Common myeloid progenitor, CD34-positive (primary cell): ENCODE data around the gene MED23.

Experiments used
- CTCF ChIA-PET: fragments of 350-600 bp; sonication (Branson Sonifier 250); formaldehyde crosslinking; loops from one replicate; lab custom pipeline; 2021; ENCODE audit warnings: antibody characterized with exemption; lab: Charles Lee
- POLR2A ChIA-PET: fragments of 350-600 bp; sonication (Branson Sonifier 250); formaldehyde crosslinking; loops from one replicate; lab custom pipeline; 2021; ENCODE audit warnings: antibody characterized with exemption; lab: Charles Lee
- DNase-seq, 3 donors: peaks; one replicate each; pipeline versions ENCODE4 v3.0.0 to v3.0.0-alpha.2; 2013
- H3K27ac ChIP-seq, 2 experiments: 1 replicate in 1 of 2; 2 replicates in 1 of 2; pipeline ENCODE4 v1.7.0; 2013; ENCODE audit warnings: inconsistent platforms in 2 of 2, low read length in 2 of 2, mild to moderate bottlenecking in 2 of 2, low read depth in 1 of 2, moderate library complexity in 1 of 2; ENCODE audit not compliant: severe bottlenecking in 2 of 2, insufficient read depth in 1 of 2, poor library complexity in 1 of 2
- H3K27me3 ChIP-seq, 5 experiments: replicated peaks in 2 of 5; 1 replicate in 3 of 5; 2 replicates in 2 of 5; pipeline versions ENCODE4 v1.6.1 to v1.7.0; 2013; ENCODE audit warnings: low read length in 4 of 5, mild to moderate bottlenecking in 2 of 5, moderate library complexity in 2 of 5, inconsistent platforms in 1 of 5; ENCODE audit not compliant: insufficient read depth in 5 of 5, control insufficient read depth in 4 of 5
- H3K36me3 ChIP-seq, 4 experiments: 1 replicate in 2 of 4; 2 replicates in 2 of 4; pipeline versions ENCODE4 v1.6.1 to v1.7.0; 2013; ENCODE audit warnings: low read length in 3 of 4, control low read depth in 1 of 4, mild to moderate bottlenecking in 1 of 4; ENCODE audit not compliant: control insufficient read depth in 4 of 4, insufficient read depth in 4 of 4
- H3K4me1 ChIP-seq, 4 experiments: 1 replicate in 3 of 4; 2 replicates in 1 of 4; pipeline versions ENCODE4 v1.6.1 to v1.7.1; 2013; ENCODE audit warnings: low read length in 3 of 4, mild to moderate bottlenecking in 3 of 4, control low read depth in 1 of 4, inconsistent platforms in 1 of 4, moderate library complexity in 1 of 4; ENCODE audit not compliant: control insufficient read depth in 4 of 4, insufficient read depth in 4 of 4; ENCODE audit errors: control extremely low read depth in 1 of 4
- H3K4me3 ChIP-seq, 7 experiments: 1 replicate in 4 of 7; 2 replicates in 3 of 7; pipeline versions ENCODE4 v1.5.1 to v1.7.0; 2013; ENCODE audit warnings: mild to moderate bottlenecking in 7 of 7, low read length in 6 of 7, moderate library complexity in 6 of 7, inconsistent platforms in 2 of 7, low read depth in 2 of 7, control low read depth in 1 of 7; ENCODE audit not compliant: insufficient read depth in 4 of 7, control insufficient read depth in 1 of 7; ENCODE audit errors: extremely low read depth in 1 of 7
- H3K9me3 ChIP-seq, 5 experiments: 1 replicate in 4 of 5; 2 replicates in 1 of 5; pipeline versions ENCODE4 v1.6.1 to v1.7.1; 2013; ENCODE audit warnings: low read length in 4 of 5, mild to moderate bottlenecking in 2 of 5, inconsistent platforms in 1 of 5, low read depth in 1 of 5, moderate library complexity in 1 of 5; ENCODE audit not compliant: control insufficient read depth in 4 of 5, insufficient read depth in 2 of 5; ENCODE audit errors: control extremely low read depth in 1 of 5
- WGBS: methylation state at CpG from one replicate; pipeline ENCODE4 v1.1.5; 2013; ENCODE audit not compliant: insufficient coverage; 5-methylcytosine and 5-hydroxymethylcytosine counted together

Gene MED23

DNA sequence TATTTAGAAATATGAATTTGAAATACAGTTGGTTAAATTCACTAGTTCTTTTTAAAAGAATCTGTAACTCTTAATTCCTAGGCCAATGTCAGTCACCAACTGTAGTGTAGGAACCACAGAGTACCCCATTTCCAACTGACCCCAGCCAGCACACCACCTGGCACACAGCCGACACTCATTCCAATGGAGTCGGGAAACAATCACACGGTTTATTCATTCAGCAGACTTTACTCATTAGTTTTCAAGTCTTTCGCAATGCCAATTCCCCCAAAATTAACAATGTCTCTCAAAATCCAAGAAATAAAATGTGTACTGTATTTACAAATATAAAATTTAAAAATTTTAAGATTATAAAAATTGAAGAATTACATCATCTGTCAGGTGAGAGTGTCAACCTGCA lies 41.5 kb downstream of the MED23 start:
- peaks cover 17 to 77% (median 42%) of the 10 kb centered on the region in 4 experiments for H3K36me3 ChIP-seq
- H3K27ac ChIP-seq: no peak overlapping the region
- DNase-seq: no peak
- H3K27me3 ChIP-seq: no peaks in the 10 kb centered on the region
- WGBS: 100% methylated on average over 1 of the region's 4 CpGs
- H3K4me3 ChIP-seq: no peak overlapping the region
- no peaks in the 10 kb centered on the region for H3K4me1 ChIP-seq
- ChIA-PET POLR2A (no interaction called here), CTCF (no interaction called here)
- no peaks in the 10 kb centered on the region for H3K9me3 ChIP-seq

DNA sequence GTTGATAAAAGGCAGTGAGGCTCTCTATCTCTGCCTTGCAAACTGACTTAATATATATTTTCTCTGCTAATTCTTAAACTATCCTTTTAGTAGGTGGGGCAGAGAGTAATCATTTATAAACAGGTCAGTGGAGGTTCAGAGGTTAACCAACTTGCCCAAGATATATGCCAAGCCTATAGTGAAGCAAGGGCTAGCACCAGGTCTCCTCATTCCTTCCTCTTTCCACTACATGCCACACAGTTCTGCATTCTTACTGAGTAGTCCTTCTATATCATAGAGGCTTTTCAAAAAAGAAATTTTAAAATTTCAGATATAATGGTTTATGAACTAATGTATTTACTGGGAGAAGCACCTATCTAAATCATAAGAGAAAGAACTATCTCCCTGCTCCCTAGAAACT lies 46.5 kb downstream of the MED23 start:
- POLR2A ChIA-PET: no interaction called here

DNA sequence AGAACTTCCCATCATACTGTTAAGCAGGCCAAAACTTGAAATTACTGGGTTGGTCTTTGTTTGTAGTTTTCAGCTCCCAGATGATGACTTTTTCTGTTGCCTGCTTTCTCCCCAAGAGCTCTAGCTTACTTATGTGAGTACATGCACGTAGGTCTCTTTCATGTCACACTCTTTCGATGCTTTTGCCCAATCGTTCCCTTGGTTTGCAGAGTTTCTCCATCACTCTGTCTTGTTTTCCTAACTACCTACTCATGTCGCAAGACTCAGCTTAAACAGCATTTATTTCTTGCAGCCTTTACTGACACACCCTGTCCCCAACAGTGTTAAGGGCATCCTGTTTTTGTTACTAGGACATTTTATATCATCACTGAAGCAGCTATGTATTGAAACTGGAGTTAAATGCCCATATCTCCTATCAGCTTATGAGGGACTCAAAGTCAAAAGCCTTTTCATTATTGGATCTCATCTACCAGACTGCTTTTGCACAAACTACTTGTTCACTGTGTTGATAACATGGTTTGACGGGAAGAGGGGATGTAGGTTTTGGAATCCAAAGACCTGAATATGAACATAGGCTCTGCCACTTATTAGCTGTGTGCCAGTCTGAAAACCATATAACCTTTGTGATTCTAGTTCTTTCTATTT lies 52.1 kb downstream of the MED23 start:
- Histone ChIP-seq H3K4me3 (peak overlapping the region in 1 of 7 experiments; percentile 8), H3K4me1 (no peaks in the 10 kb centered on the region), H3K27ac (no peak overlapping the region), H3K27me3 (no peaks in the 10 kb centered on the region), H3K9me3 (no peaks in the 10 kb centered on the region), H3K36me3 (peaks cover 7 to 33% (median 22%) of the 10 kb centered on the region in 4 experiments)
- POLR2A ChIA-PET: no interaction called here
- DNase-seq: no peak
- WGBS: 98% methylated on average over 5 of the region's 5 CpGs
- CTCF ChIA-PET: interaction anchor here (1.1 kb wide), 1 partner anchor 16 kb away, joined by 3 read pairs; no protein-coding TSS in a partner anchor

More for the DNA sequence above, 46.5 kb downstream of the MED23 start:
- no peaks in the 10 kb centered on the region for H3K4me1 ChIP-seq
- H3K9me3 ChIP-seq: no peaks in the 10 kb centered on the region
- CTCF ChIA-PET: interaction anchor here (1.0 kb wide), 1 partner anchor 10 kb away, joined by 3 read pairs; no protein-coding TSS in a partner anchor
- H3K27ac ChIP-seq: no peak overlapping the region
- H3K27me3 ChIP-seq: no peaks in the 10 kb centered on the region
- DNase-seq: no peak
- H3K4me3 ChIP-seq: no peak overlapping the region
- H3K36me3 ChIP-seq: peaks cover 6 to 63% (median 34%) of the 10 kb centered on the region in 4 experiments

DNA sequence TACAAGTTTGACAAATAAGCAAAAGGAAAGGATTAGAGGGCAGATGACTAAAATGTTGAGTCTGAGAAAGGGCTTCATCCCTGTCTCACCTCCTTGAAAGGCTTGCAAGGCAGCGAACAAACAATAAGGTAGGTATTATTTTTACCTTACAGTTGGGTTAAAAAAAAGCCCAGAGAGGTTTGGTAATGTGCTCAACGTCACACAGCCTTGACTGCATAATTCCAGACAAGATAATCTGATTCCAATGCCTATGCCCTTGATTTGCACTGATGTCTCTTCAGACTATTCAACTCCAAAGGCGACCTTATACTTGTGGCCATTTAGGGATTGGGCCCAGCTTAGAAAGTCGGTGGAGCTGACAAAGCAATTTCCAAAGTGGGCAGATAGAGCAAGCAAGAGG lies 53.4 kb downstream of the MED23 start:
- Histone ChIP-seq H3K4me3 (peak overlapping the region in 1 of 7 experiments; percentile 51), H3K36me3 (peaks cover 6 to 29% (median 16%) of the 10 kb centered on the region in 4 experiments), H3K4me1 (no peaks in the 10 kb centered on the region), H3K9me3 (no peaks in the 10 kb centered on the region), H3K27ac (no peak overlapping the region), H3K27me3 (no peaks in the 10 kb centered on the region)
- DNase-seq: no peak
- 100% methylated on average over 4 of the region's 4 CpGs for WGBS
- CTCF ChIA-PET: no interaction called here
- POLR2A ChIA-PET: no interaction called here

DNA sequence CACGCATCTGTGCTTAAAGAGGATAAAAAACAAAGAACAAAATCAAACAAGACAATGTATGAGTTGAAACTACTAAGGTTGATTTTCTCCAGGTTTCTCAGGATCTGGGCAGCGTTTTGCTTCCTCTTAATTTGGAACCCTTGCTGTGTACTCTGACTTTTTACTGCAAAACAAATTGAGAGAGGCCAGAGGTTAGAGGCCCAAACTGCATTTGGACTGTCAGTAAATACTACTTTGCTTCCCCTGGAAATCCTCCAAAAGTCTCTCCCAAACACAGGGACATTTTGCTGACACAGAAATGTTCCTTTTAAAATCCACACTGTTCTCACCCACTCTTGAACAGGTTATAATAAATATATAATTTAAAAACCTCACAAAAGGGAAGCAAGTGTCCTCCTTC lies 53.9 kb downstream of the MED23 start:
- Histone ChIP-seq H3K27me3 (no peaks in the 10 kb centered on the region), H3K4me1 (no peaks in the 10 kb centered on the region), H3K9me3 (no peaks in the 10 kb centered on the region), H3K4me3 (peak overlapping the region in 1 of 7 experiments; percentile 51), H3K36me3 (peaks cover 4 to 27% (median 15%) of the 10 kb centered on the region in 4 experiments), H3K27ac (no peak overlapping the region)
- WGBS: 100% methylated on average over 2 of the region's 2 CpGs
- POLR2A ChIA-PET: no interaction called here
- CTCF ChIA-PET: no interaction called here
- no peak for DNase-seq

DNA sequence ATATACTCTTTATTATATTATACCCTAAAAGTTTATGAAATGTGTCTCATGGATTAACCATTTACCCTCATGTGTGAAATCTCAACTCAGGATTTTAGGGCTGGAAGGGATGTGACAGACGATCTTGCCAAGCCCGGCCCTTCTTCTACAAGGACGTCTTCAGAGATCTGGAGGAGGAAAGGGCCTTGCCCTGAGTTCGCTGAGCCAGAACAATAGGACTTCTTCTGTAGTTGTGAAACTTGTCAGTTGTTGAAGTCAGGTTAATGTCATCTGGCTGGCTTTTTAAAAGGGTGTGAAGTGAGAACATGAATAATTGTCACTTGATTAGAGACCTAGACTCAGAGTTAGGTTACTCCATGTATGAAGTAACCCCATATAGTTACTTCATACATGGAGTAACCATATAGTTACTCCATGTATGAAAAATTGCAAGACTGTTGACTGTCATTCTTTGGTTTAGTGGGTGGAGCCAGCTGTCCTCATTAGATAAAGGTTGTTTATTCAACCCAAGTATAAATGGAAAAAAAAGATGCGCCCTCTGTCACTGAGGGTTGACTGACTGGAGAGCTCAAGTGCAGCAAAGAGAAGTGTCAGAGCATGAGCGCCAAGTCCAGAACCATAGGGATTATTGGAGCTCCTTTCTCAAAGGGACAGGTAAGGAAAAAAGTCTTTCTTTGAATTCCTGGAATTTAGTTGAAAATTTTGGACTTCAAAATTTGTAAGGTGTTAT lies 55.2 kb downstream of the MED23 start, which contains the start of gene ARG1:
TSS of gene ARG1 (plus strand) at position 541 of the 730 bp plus-strand sequence. CDS start at position 598, 57 bp downstream.
- CTCF ChIA-PET: no interaction called here
- POLR2A ChIA-PET: no interaction called here
- no peak for DNase-seq

DNA sequence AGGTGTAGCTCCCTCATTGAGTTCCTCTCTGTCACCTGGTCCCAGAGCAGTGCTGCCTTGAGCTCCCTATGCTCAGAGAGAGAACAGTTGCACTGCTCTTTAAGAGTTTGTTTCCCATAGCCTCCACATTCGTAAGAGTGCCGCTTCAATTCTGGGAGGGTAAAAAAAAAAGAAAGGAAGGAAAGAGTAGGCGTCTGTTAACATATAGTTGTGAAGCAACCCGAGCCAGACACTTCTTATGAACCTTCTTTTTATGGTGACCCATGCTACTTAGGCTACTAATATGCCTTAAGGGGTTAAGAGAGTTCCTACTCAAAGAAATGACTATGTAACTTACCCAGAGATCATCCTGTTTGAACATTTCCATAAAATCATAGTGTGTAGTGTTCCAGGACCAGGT lies 59.3 kb downstream of the MED23 start:
- Histone ChIP-seq H3K9me3 (no peaks in the 10 kb centered on the region), H3K36me3 (peaks cover 0 to 7% (median 2%) of the 10 kb centered on the region in 4 experiments), H3K27ac (no peak overlapping the region), H3K4me1 (no peaks in the 10 kb centered on the region), H3K4me3 (no peak overlapping the region), H3K27me3 (no peaks in the 10 kb centered on the region)
- 80% methylated on average over 1 of the region's 4 CpGs for WGBS
- ChIA-PET POLR2A (no interaction called here), CTCF (no interaction called here)
- DNase-seq: no peak

More for the DNA sequence above, 55.2 kb downstream of the MED23 start, which contains the start of gene ARG1:
- peak within 1 kb of the TSS in 1 of 7 experiments; percentile 51 for H3K4me3 ChIP-seq
- peaks cover 1 to 15% (median 8%) of the 10 kb centered on the region in 4 experiments for H3K36me3 ChIP-seq
- H3K27me3 ChIP-seq: no peaks in the 10 kb centered on the region
- no peaks in the 10 kb centered on the region for H3K4me1 ChIP-seq
- 98% methylated on average over 6 of the region's 6 CpGs for WGBS
- no peak within 1 kb of the TSS for H3K27ac ChIP-seq
- H3K9me3 ChIP-seq: no peaks in the 10 kb centered on the region
